Stimulated activated CD8-positive, alpha-beta memory T cell treated with anti-CD3 and anti-CD28 coated beads, Interleukin-15, amount 100 ng/mL, for 1 hour (primary cell): ENCODE data around the gene NAA50.

Source experiments
- DNase-seq: peaks from one replicate; pipeline ENCODE4 v3.0.0-alpha.2; 2020; ENCODE audit warnings: low read depth

NAA50 gene

GRCh38 chr3:113685956-113686721 is 59.9 kb downstream of the NAA50 start:
- no peak for DNase-seq

GRCh38 chr3:113685124-113685523 is 60.9 kb downstream of the NAA50 start:
- DNase-seq = no peak

- no peak for DNase-seq
Observed at GRCh38 chr3:113684271-113684819, 61.7 kb downstream of the NAA50 start.

- DNase-seq = no peak
Observed at GRCh38 chr3:113678773-113679172, 67.3 kb downstream of the NAA50 start.

- no peak for DNase-seq
Observed at GRCh38 chr3:113677737-113678136, 68.3 kb downstream of the NAA50 start.

GRCh38 chr3:113676261-113676660 is 69.8 kb downstream of the NAA50 start:
- no peak for DNase-seq

GRCh38 chr3:113673593-113673992 is 72.5 kb downstream of the NAA50 start:
- DNase-seq = no peak

- no peak for DNase-seq
Observed at GRCh38 chr3:113668015-113668414, 78.0 kb downstream of the NAA50 start.
